Astrocyte (in vitro differentiated cells and primary cell): ENCODE results near the gene KRTAP19-7.

ENCODE experiments used
- CTCF ChIP-seq: IDR thresholded peaks from 2 replicates; pipeline ENCODE4 v1.5.1; 2011; ENCODE audit warnings: low read depth, mild to moderate bottlenecking, inconsistent platforms, low read length, moderate library complexity; ENCODE audit not compliant: insufficient read depth
- EZH2 ChIP-seq: IDR thresholded peaks from 2 replicates; pipeline ENCODE4 v1.6.1; 2012; ENCODE audit warnings: mild to moderate bottlenecking, low read length, inconsistent platforms; ENCODE audit not compliant: insufficient read depth

- TF ChIP-seq EZH2 = no peak
- no peak for TF ChIP-seq CTCF
These were observed 843 bp upstream of the KRTAP19-7 start for GRCh38 chr21:30561957-30562356.
